Measurements from ENCODE around the gene KANK3. TPM values are rescaled to one million over a fixed set of nuclear protein-coding genes. Genes with fewer than 3 reads are reported as not detected.

Gene KANK3
- total and polyA plus RNA-seq, 2 of the 8 experiments (the other 6 are each of a cell fraction or from before 2014, with no cell fraction given) = 2.5 to 4.2 TPM

DNA sequence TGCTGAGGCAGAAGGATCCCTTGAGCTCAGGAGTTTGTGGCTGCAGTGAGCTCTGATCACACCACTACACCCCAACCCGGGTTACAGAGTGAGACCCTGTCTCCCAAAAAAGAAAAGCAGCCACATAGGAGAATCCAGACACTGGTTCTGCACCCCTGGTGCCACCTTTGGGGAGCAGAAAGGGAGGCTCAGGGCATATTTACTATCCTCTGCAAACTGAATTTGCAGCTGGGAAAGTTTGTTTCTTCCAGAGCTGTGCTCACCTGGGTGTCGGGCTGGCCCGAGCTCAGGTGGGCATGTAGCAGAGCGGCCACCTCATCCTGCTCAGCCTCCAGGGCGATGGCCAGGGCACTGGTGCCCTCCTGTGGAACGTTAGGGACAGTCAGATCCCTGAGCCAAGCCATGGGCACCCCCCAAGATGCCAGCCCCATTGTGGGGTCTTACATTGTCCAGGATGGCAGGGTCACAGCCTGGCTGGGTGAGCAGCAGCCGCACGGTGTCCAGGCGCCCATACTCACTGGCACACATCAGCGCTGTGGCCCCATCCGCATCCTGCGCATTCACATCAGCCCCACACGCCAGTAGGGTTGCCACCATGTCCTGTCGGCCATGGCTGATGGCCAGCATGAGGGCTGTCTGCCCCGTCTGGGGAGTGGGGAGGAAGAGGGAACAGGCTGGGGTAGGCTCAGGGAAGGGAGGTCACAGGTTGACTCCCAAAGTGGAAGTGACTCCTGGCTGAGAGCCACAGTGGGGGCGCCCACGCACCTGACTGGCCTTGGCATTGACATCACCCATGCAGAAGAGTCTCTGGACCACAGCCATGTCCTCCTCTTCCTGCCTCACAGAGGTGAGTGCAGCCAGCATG, 18.6 kb downstream of the KANK3 start:
- peaks cover 16% of the 10 kb centered on the region for H3K23me2 ChIP-seq (ENCODE audit: low read depth, low read length)
- no peak overlapping the region for H3K14ac ChIP-seq (ENCODE audit: insufficient read length)
- FAIRE-seq = no peak
- H3K27ac ChIP-seq (ENCODE audit: low read depth, low read length) = no peak overlapping the region
- H3K23ac ChIP-seq (ENCODE audit: insufficient read length) = no peak overlapping the region
- peaks cover 13 to 20% (median 15%) of the 10 kb centered on the region in 4 experiments for H3K36me3 ChIP-seq (ENCODE audit: control insufficient read depth in 2 of 4, insufficient read depth in 4 of 4, low read length in 3 of 4)
- TF ChIP-seq POLR2A (IDR thresholded peaks at IDR 0.05; ENCODE audit: control extremely low read depth in 1 of 2, low read depth in 2 of 2, low read length in 2 of 2) = peak in 1 of 2 experiments; percentile 50; a peak in 2 of 3 replicates
- peak; percentile 47 to 60 for TF ChIP-seq RAD21 (IDR thresholded peaks at IDR 0.05 in 1 of 2, conservative IDR thresholded peaks at IDR 0.05 in 1 of 2; ENCODE audit: low read depth in 2 of 2, low read length in 2 of 2)
- TF ChIP-seq TCF12 (IDR thresholded peaks at IDR 0.05; ENCODE audit: low read depth, low read length) = no peak
- TF ChIP-seq ASH2L (IDR thresholded peaks at IDR 0.05; ENCODE audit: low read length) = no peak
- peak; percentile 79; the same call in 1 of the 2 replicates for TF ChIP-seq POLR2AphosphoS5 (IDR thresholded peaks at IDR 0.05; ENCODE audit: low read depth, low read length)
- TF ChIP-seq YY1 (IDR thresholded peaks at IDR 0.05; ENCODE audit: low read depth, low read length) = peak; percentile 65
- peak; percentile 40 to 50 (median 45) for TF ChIP-seq CTCF (IDR thresholded peaks at IDR 0.05; ENCODE audit: control extremely low read depth in 1 of 3, insufficient read depth in 1 of 3, low read depth in 1 of 3, low read length in 3 of 3)
- TF ChIP-seq NRF1 (IDR thresholded peaks at IDR 0.05; ENCODE audit: low read depth, low read length) = no peak
- 0 out of 2 replicates have a peak, but pooled peaks have one; percentile 12 for TF ChIP-seq CHD2 (IDR thresholded peaks at IDR 0.05; ENCODE audit: low read length)
- no peak overlapping the region for H2BK20ac ChIP-seq (ENCODE audit: low read length)
- H3K18ac ChIP-seq (ENCODE audit: extremely low read depth, low read length) = no peak overlapping the region
- H2BK12ac ChIP-seq (ENCODE audit: low read depth, low read length) = 0 out of 2 replicates have a peak overlapping the region, but pooled peaks have one; percentile 23
- POLR2A ChIA-PET (ENCODE audit: partially characterized antibody) = interaction anchor here (0.5 to 27.1 kb wide), 16 partner anchors 5 to 1880 kb away, joined by 3 to 583 read pairs (median 4); partner anchors contain the start of genes CD320, KANK3, MARCHF2 and NDUFA7
- no peak overlapping the region for H3K4me2 ChIP-seq (ENCODE audit: insufficient read depth in 1 of 2, low read depth in 2 of 2, low read length in 2 of 2)
- H2BK5ac ChIP-seq (ENCODE audit: low read depth, low read length) = no peak overlapping the region
- H2AK5ac ChIP-seq (ENCODE audit: low read depth, low read length) = no peak overlapping the region; the same call in 1 of the 2 replicates
- H3K79me1 ChIP-seq (ENCODE audit: low read depth, low read length) = peaks cover 10% of the 10 kb centered on the region; the same call in 1 of the 2 replicates
- no peak overlapping the region for H3K4ac ChIP-seq (replicated peaks; ENCODE audit: insufficient read length, low read depth, low read length)
- H4K8ac ChIP-seq (ENCODE audit: extremely low read depth, insufficient read depth, low read length) = peak overlapping the region; percentile 57
- DNase-seq (ENCODE audit: low read depth in 1 of 2, low spot score in 2 of 2) = peak in 1 of 2 experiments; percentile 67
- no peak overlapping the region for H4K91ac ChIP-seq (replicated peaks; ENCODE audit: insufficient read length, low read length)
- peaks cover 0 to 33% of the 10 kb centered on the region in 2 experiments; a peak in 2 of 4 replicates for H3K79me2 ChIP-seq (ENCODE audit: control insufficient read depth in 1 of 2, insufficient read depth in 2 of 2, low read length in 2 of 2)
- no peak overlapping the region for H3K56ac ChIP-seq (replicated peaks; ENCODE audit: insufficient read length, low read depth, low read length)
- no peak overlapping the region for H2AFZ ChIP-seq (ENCODE audit: low read length)
- H3K27me3 ChIP-seq (replicated peaks in 1 of 4; ENCODE audit: control insufficient read depth in 3 of 4, extremely low read depth in 1 of 4, insufficient read depth in 3 of 4, low read length in 3 of 4) = no peaks in the 10 kb centered on the region; a peak in 1 of 7 replicates
- no peak overlapping the region for H3K4me3 ChIP-seq (ENCODE audit: extremely low read depth in 1 of 4, insufficient read depth in 2 of 4, low read depth in 3 of 4, low read length in 4 of 4)
- no peaks in the 10 kb centered on the region for H3K9me3 ChIP-seq (ENCODE audit: insufficient read depth in 2 of 2, low read depth in 1 of 2, low read length in 1 of 2)
- H2BK120ac ChIP-seq (replicated peaks; ENCODE audit: low read depth, low read length) = no peak overlapping the region
- CTCF ChIA-PET (ENCODE audit: partially characterized antibody) = interaction anchor here (0.7 to 5.2 kb wide), 9 partner anchors 10 to 73 kb away, joined by 3 to 32 read pairs (median 4); no protein-coding TSS in a partner anchor
- no peak overlapping the region for H2BK15ac ChIP-seq (ENCODE audit: low read length)
- H3K4me1 ChIP-seq (replicated peaks in 1 of 4; ENCODE audit: control insufficient read depth in 3 of 4, insufficient read depth in 4 of 4, low read length in 3 of 4) = peaks cover 0 to 13% (median 6%) of the 10 kb centered on the region in 4 experiments; a peak in 5 of 7 replicates
- no peak overlapping the region for H4K5ac ChIP-seq (ENCODE audit: insufficient read length, low read depth, low read length)
- peaks cover 5 to 15% of the 10 kb centered on the region in 2 experiments for H4K20me1 ChIP-seq (replicated peaks in 1 of 2; ENCODE audit: control insufficient read depth in 1 of 2, insufficient read depth in 2 of 2, low read length in 2 of 2)
- no peak overlapping the region for H3K9ac ChIP-seq (replicated peaks in 1 of 4; ENCODE audit: extremely low read depth in 1 of 4, low read depth in 3 of 4, low read length in 3 of 4)
- 84% methylated on average over 15 of the region's 17 CpGs; no CpG with 5 or more reads in 1 of the 2 experiments for WGBS, 2 experiments (ENCODE audit: extremely low coverage in 1 of 2, insufficient coverage in 1 of 2, insufficient read length in 1 of 2, insufficient replicate concordance in 2 of 2, low coverage in 1 of 2, low lambda C conversion rate in 2 of 2, missing lambda C conversion rate in 1 of 2)
